Chondrocyte (in vitro differentiated cells): ENCODE results near the gene ADAMTSL1. TPM values are rescaled to one million over a fixed set of nuclear protein-coding genes. Genes with fewer than 3 reads are reported as not detected.

Experiments
- DNase-seq: peaks from one replicate; pipeline ENCODE4 v3.0.0; 2021; ENCODE audit warnings: mixed read lengths, low spot score
- H3K27ac Mint-ChIP-seq: one replicate; pipeline ENCODE4 v1.8.0; 2021; ENCODE audit warnings: mild to moderate bottlenecking, moderate library complexity, mixed read lengths; ENCODE audit not compliant: unreplicated experiment
- H3K27me3 Mint-ChIP-seq: 2 replicates; pipeline ENCODE4 v1.8.0; 2021; ENCODE audit warnings: low read depth, mixed read lengths
- H3K36me3 Mint-ChIP-seq: 2 replicates; pipeline ENCODE4 v1.8.0; 2021; ENCODE audit warnings: low read depth, mixed read lengths
- H3K4me1 Mint-ChIP-seq: 2 replicates; pipeline ENCODE4 v1.8.0; 2021; ENCODE audit warnings: low read depth, mild to moderate bottlenecking, mixed read lengths
- H3K4me3 Mint-ChIP-seq: one replicate; pipeline ENCODE4 v1.8.0; 2021; ENCODE audit warnings: mild to moderate bottlenecking, moderate library complexity, mixed read lengths; ENCODE audit not compliant: unreplicated experiment
- H3K9me3 Mint-ChIP-seq: 2 replicates; pipeline ENCODE4 v1.8.0; 2021; ENCODE audit warnings: low read depth, mixed read lengths
- CTCF ChIP-seq: fragments of 200-600 bp; sonication (generic); IDR thresholded peaks from 2 replicates; pipeline ENCODE4 v1.5.0; 2021; ENCODE audit warnings: antibody characterized with exemption, mild to moderate bottlenecking, moderate library complexity
- total RNA-seq: library from RNA; stranded (reverse); gene quantifications from 3 replicates; pipeline ENCODE4 v1.2.1, GENCODE V29; 2021

ADAMTSL1 gene
- total RNA-seq, 1 donor from 2014 or later = 1.0 TPM

- Mint-ChIP-seq H3K9me3 (peaks cover 6% of the 10 kb centered on the region), H3K27me3 (no peaks in the 10 kb centered on the region), H3K27ac (no peak overlapping the region), H3K36me3 (no peaks in the 10 kb centered on the region), H3K4me3 (no peak overlapping the region), H3K4me1 (peaks cover 13% of the 10 kb centered on the region)
- TF ChIP-seq CTCF = no peak
- DNase-seq = no peak
Observed at GRCh38 chr9:18504707-18505106, 30.8 kb downstream of the ADAMTSL1 start.

- H3K36me3 Mint-ChIP-seq = no peaks in the 10 kb centered on the region
- no peak overlapping the region for H3K4me3 Mint-ChIP-seq
- no peak for TF ChIP-seq CTCF
- no peak overlapping the region for H3K27ac Mint-ChIP-seq
- H3K27me3 Mint-ChIP-seq = no peaks in the 10 kb centered on the region
- H3K4me1 Mint-ChIP-seq = peaks cover 17% of the 10 kb centered on the region
- no peak for DNase-seq
- peaks cover 7% of the 10 kb centered on the region for H3K9me3 Mint-ChIP-seq
Observed at GRCh38 chr9:18507151-18507550, 33.2 kb downstream of the ADAMTSL1 start.

- Mint-ChIP-seq H3K9me3 (peaks cover 2% of the 10 kb centered on the region), H3K4me3 (no peak overlapping the region), H3K27ac (no peak overlapping the region), H3K36me3 (no peaks in the 10 kb centered on the region), H3K27me3 (no peaks in the 10 kb centered on the region), H3K4me1 (peaks cover 13% of the 10 kb centered on the region)
- no peak for TF ChIP-seq CTCF
- no peak for DNase-seq
Observed at GRCh38 chr9:18516514-18516913, 42.6 kb downstream of the ADAMTSL1 start.

- Mint-ChIP-seq H3K9me3 (peaks cover 2% of the 10 kb centered on the region), H3K27ac (no peak overlapping the region), H3K36me3 (no peaks in the 10 kb centered on the region), H3K4me3 (no peak overlapping the region), H3K4me1 (peaks cover 10% of the 10 kb centered on the region), H3K27me3 (no peaks in the 10 kb centered on the region)
- no peak for DNase-seq
- no peak for TF ChIP-seq CTCF
Observed at GRCh38 chr9:18516965-18517364, 43.0 kb downstream of the ADAMTSL1 start.

- Mint-ChIP-seq H3K27ac (no peak overlapping the region), H3K9me3 (peaks cover 2% of the 10 kb centered on the region), H3K27me3 (no peaks in the 10 kb centered on the region), H3K36me3 (peaks cover 2% of the 10 kb centered on the region), H3K4me3 (no peak overlapping the region), H3K4me1 (peaks cover 9% of the 10 kb centered on the region)
- DNase-seq = no peak
- no peak for TF ChIP-seq CTCF
Observed at GRCh38 chr9:18520416-18521047, 46.6 kb downstream of the ADAMTSL1 start.
